Fibroblast of mammary gland (primary cell): ENCODE measurements around the gene DTHD1.

Experiments
- DNase-seq: peaks from one replicate; pipeline ENCODE4 v3.0.0-alpha.2; 2010; ENCODE audit warnings: low read depth
- H3K4me3 ChIP-seq: 2 replicates; pipeline ENCODE4 v1.5.1; 2011; ENCODE audit warnings: low read depth, mild to moderate bottlenecking, low read length, moderate library complexity; ENCODE audit not compliant: control insufficient read depth
- CTCF ChIP-seq: conservative IDR thresholded peaks from 2 replicates; pipeline ENCODE4 v1.5.1; 2011; ENCODE audit warnings: low read depth, low read length, inconsistent platforms; ENCODE audit not compliant: control insufficient read depth, insufficient read depth

Gene DTHD1

DNA sequence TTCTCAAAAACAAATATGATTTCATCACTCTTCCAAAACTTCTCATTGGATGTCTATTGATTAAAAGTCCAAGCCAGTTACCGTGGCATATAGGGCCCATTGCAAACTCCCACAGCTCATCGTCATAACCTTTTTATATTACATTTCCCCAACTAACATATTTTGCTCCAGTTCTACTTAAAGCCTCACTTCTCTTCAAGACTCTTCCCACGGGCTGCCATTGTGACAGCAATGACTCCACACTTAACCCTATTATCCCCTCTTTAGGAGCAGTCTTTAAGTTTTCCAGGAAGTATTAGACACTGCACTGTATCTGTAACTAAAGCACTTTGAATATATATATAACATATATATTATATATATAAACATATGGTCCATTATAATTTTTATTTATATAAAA lies 44.5 kb downstream of the DTHD1 start:
- no peak for TF ChIP-seq CTCF
- H3K4me3 ChIP-seq = no peak overlapping the region
- DNase-seq = no peak

DNA sequence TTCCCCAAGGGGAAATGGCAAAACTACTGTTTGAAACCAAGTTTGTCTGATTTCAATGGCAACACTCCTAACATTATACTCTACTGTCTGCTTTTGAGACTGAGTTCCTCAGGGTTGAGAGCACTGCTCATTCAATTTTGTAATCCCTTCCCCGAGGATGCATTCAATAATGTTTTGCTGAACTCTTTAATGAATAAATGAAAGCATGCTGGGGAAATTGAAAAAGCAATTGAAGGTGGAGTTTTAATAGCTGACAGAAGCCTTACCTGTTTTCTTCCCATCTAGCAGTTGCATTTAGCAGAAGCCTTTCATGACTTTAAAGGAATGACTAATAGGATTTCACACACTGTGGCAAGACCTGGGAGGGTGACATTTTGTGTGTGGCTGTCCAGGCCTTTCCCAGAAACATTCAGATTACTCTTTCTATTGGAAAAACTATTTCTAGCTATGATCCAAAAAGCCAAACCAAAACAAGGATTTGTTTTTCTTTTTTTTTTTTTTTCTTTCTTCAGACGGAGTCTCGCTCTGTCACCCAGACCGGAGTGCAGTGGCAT lies 45.1 kb downstream of the DTHD1 start:
- TF ChIP-seq CTCF = no peak
- H3K4me3 ChIP-seq = no peak overlapping the region
- DNase-seq = no peak

DNA sequence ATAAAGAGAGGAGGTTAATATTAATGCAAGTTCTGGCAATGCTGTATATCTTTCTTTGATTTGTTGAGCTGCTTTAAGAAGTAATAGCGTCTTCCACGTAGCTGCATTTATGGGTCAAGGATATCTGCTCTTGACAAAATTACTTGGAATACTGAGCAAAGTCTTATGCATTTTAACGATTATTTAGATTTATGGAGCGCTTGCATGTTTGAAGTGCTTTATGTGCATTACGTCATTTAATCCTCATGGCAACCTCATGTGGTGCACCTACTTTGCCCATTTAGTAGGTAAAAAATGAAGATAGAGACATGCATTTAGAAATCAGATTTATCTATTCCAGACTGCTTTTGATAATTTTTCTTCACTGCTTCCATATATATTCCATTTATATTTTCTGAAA lies 46.0 kb downstream of the DTHD1 start:
- no peak for TF ChIP-seq CTCF
- no peak overlapping the region for H3K4me3 ChIP-seq
- DNase-seq = no peak

- TF ChIP-seq CTCF = no peak
- no peak for DNase-seq
- no peak overlapping the region for H3K4me3 ChIP-seq
Observed at GRCh38 chr4:36328130-36328529, 46.7 kb downstream of the DTHD1 start.

- DNase-seq = no peak
- H3K4me3 ChIP-seq = no peak overlapping the region
- no peak for TF ChIP-seq CTCF
Observed at GRCh38 chr4:36329228-36329627, 47.8 kb downstream of the DTHD1 start.

- no peak overlapping the region for H3K4me3 ChIP-seq
- no peak for DNase-seq
- no peak for TF ChIP-seq CTCF
Observed at GRCh38 chr4:36330796-36331195, 49.4 kb downstream of the DTHD1 start.

- TF ChIP-seq CTCF = no peak
- no peak for DNase-seq
- H3K4me3 ChIP-seq = no peak overlapping the region
Observed at GRCh38 chr4:36332023-36332781, 50.8 kb downstream of the DTHD1 start.
